ENCODE data around the gene NTN5.

Gene NTN5

DNA sequence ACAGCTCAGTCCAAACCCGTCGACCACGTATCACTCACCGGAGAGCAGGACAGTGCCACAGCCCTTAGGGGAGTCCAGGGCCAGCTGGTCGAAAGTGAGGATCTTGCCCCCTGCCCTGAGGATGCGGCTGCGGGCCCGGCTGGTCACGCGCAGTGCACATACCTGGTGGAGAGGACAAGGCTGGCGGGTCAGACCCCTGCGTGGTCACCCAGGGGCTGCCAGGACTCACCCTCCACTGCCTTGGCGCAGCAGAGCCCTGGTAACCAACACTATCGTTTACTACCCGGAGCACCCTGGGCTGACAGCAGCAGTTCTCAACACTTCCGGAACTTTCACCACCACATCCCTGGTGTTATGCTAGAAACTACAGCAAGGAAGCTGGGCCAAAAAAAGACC lies 56.8 kb downstream of the NTN5 start:
- in situ Hi-C loops (cut with HindIII; ENCODE audit: low sequenced_read_pairs): no loop called here

DNA sequence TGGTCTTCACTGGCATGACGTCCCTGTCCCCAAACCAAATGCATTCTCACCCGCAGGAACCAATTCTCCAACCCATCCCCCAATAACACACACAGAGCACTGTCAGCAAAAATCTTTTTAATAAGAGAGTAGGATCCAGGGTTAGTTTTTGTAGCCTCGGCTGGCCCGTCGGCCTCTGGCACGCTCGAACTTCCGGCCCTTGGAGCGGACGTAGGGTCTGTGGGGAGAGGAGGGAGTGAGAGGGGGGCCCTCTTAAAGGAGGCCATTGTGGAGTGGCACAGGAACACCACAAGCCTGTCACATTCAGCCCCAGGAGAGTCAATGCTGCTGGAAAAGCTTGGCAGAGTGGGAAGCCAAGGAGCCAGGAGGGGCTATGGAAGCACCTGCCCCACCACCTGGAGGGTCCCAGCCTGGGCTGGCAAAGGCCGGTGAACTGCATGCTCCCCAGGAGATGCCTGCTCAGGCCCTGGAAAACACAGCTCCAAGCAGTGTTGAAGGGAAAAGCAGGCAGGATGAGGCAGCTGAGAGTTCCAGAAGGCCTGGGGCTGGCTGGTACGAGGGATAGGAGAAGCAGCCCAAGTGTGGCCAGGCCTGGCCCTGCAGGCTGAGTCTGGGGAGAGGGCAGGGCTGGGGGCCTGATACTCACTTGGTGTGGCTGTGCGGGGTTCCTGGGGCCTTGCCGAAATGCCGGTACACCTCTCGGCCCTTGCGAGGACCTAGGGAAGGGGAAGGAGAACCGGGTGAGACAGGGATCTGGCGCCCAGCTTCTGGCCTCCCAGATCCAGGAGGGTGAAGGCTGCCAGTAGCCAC lies 57.4 kb downstream of the NTN5 start:
- in situ Hi-C loops (cut with HindIII; ENCODE audit: low sequenced_read_pairs): no loop called here

DNA sequence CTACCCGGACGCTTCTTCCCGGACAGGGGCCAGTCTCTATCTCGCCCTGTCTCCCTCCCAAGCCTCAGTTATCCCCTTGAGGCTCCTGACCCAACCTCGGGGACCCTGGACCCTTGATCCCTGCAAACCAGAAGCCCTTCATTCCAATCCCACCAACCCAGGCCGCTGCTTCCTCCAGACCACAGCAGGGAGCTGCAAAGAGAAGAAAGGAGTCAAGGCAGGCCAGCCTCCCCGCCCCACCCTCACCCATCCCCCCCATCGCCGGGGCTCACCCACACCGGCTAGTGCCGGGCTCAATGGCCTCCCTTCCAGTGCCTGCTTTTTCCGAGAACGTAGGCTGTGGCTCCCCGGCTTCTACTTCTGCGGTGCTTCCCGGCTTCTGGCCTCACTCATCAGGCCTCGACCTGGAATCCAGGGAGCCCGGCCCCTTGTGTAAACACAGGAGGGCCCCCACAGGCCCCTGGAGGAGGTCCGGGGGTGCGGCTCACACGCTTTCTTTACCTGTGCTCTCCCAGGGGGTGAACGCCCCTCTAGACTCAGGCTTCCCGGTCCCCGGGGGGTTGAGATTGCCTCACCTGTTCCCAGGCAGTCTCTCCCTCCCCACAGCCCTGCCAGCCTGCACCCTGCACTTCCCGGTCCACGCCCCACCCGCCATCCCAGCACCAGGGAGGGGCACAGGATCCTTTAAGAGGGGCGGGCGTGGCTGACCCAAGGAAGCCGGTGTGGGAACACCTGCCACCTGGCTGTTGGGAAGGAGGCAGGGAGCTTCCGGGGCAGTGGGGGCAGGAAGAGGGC lies 58.2 kb downstream of the NTN5 start, which contains the start of gene FAM83E:
TSS of gene FAM83E (minus strand) at position 641 of the 795 bp plus-strand sequence. CDS start 1,704 bp downstream, outside the sequence.
- in situ Hi-C loops (cut with HindIII; ENCODE audit: low sequenced_read_pairs): no loop called here

DNA sequence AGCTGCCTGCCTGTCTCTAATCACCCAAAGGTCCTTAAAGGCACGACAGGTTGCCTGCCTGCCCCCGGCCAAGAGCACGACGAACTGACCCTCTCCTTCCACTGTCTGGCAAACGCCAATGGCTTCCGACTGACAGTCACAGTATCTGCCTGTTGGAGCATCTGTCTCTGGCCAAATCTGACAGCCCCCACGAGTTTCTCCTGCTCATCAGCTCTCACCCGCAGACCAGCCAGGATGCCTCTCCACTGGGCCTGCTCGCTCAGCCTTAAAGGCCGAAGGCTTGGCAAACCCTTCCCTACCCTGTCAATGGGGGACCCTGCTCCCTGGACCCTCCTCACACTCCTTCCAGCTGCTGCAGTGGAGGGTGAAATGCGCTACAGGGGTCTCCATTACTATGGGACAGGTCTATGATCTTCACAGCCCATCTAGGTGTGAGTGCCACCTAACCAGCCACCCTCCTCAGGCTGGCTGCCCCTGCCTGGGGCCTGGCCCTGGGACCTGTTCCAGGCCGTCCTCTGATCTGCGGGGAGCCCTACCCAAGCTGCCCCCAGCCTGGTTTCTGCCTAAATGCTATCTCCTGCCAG lies 58.9 kb downstream of the NTN5 start:
- in situ Hi-C loops (cut with HindIII; ENCODE audit: low sequenced_read_pairs): no loop called here

DNA sequence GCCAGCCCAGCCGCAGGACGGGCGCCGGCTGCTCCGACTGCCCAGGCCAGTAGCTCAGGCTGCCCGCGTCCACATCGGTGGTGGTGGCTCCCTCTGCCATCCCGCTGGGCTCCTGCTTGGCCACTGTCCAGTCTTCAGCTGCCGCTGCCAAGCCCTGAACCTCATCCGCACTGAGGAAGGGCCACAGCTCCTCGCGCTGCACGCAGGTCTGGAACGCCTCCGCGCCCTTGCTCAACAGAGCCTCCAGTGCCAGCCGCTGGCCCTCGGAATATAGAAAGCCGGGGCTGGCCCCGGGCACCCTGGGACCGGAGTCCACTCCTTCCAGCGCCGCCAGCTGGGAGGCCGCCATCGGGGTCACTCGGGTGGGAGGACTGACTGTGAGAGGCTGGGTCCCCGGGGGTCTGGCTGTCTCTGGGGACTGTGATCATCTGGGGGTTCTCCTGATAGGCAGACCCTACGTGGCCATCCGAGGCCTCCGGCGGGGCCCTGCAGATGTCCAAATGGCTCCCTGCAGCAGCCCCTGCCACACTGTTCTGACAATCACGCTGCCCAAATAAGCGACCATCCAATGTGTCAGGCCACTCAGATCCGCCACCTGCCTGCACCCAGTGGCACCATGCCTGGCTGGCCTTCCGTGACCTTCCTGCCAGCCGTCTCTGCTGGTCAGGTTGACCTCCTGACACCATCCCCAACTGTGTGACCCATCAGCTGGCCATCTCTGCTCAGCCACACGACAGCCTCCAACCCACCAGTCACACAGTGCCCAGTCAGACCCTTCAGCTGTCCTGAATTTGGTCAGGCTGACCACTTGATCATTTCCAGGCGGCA lies 59.6 kb downstream of the NTN5 start:
- in situ Hi-C loops (cut with HindIII; ENCODE audit: low sequenced_read_pairs): no loop called here

DNA sequence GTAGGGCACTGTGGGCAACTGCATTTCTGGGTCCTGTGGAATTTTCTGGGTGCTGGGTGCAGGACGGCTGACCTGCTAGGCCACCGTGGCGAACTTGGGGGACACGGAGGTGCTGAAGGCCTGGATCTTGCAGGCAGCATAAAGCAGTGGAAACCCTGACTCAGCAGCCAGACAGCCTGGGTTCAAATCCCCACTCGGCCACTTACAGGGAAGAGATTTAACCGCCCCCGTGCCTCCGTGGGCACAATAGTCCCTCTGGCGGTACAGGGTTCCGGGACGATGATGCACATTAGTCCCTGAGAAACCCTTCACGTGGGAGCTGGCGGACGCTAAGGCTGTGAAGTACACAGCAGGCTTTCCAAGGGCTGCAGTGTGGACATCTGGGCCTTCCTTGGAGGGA lies 60.9 kb downstream of the NTN5 start:
- in situ Hi-C loops (cut with HindIII; ENCODE audit: low sequenced_read_pairs): no loop called here
